Mesenchymal stem cell (in vitro differentiated cells and primary cell): ENCODE data around the gene OR2A12.
A peak's percentile ranks its signal among the peaks of the same experiment; 100 is the strongest.

Experiments used
- DNase-seq: peaks from one replicate; pipeline ENCODE4 v3.0.0-alpha.2; 2013
- H2AFZ ChIP-seq: one replicate; pipeline ENCODE4 v1.6.1; 2013; ENCODE audit warnings: low read depth, mild to moderate bottlenecking, control low read depth, inconsistent platforms, low read length, moderate library complexity
- H2AK5ac ChIP-seq: 2 replicates; pipeline ENCODE4 v1.6.1; 2013; ENCODE audit warnings: low read length, moderate library complexity, mild to moderate bottlenecking, inconsistent platforms; ENCODE audit not compliant: severe bottlenecking
- H2BK120ac ChIP-seq: one replicate; pipeline ENCODE4 v1.6.1; 2013; ENCODE audit warnings: low read depth, mild to moderate bottlenecking, inconsistent platforms, low read length, moderate library complexity
- H2BK12ac ChIP-seq, 2 experiments: one replicate each; pipeline ENCODE4 v1.6.1; 2013; ENCODE audit warnings: inconsistent platforms in 2 of 2, low read length in 2 of 2, mild to moderate bottlenecking in 2 of 2, moderate library complexity in 2 of 2, control low read depth in 1 of 2
- H2BK15ac ChIP-seq: one replicate; pipeline ENCODE4 v1.6.1; 2013; ENCODE audit warnings: mild to moderate bottlenecking, low read depth, inconsistent platforms; ENCODE audit not compliant: poor library complexity, severe bottlenecking
- H2BK5ac ChIP-seq: 2 replicates; pipeline ENCODE4 v1.6.1; 2013; ENCODE audit warnings: low read depth, mild to moderate bottlenecking, low read length, control low read depth, inconsistent platforms; ENCODE audit not compliant: poor library complexity, severe bottlenecking
- H3K14ac ChIP-seq, 2 experiments: one replicate each; pipeline ENCODE4 v1.6.1; 2013; ENCODE audit warnings: inconsistent platforms in 2 of 2, low read length in 2 of 2, control low read depth in 1 of 2, mild to moderate bottlenecking in 1 of 2, moderate library complexity in 1 of 2
- H3K18ac ChIP-seq, 2 experiments: one replicate each; pipeline ENCODE4 v1.6.1; 2013; ENCODE audit warnings: inconsistent platforms in 2 of 2, low read length in 2 of 2, control low read depth in 1 of 2, low read depth in 1 of 2, mild to moderate bottlenecking in 1 of 2
- H3K23ac ChIP-seq, 2 experiments: one replicate each; pipeline ENCODE4 v1.6.1; 2013; ENCODE audit warnings: inconsistent platforms in 2 of 2, low read length in 2 of 2, mild to moderate bottlenecking in 2 of 2, moderate library complexity in 2 of 2, control low read depth in 1 of 2
- H3K27ac ChIP-seq: 2 replicates; pipeline ENCODE4 v1.5.1; 2013; ENCODE audit warnings: mild to moderate bottlenecking, moderate library complexity, low read length, control low read depth, inconsistent platforms; ENCODE audit not compliant: poor library complexity, severe bottlenecking
- H3K27me3 ChIP-seq, 2 experiments: 2 replicates each; pipeline versions ENCODE4 v1.6.1 to v1.7.0; 2013; ENCODE audit warnings: low read length in 2 of 2, mild to moderate bottlenecking in 2 of 2, moderate library complexity in 2 of 2, control low read depth in 1 of 2, inconsistent platforms in 1 of 2; ENCODE audit not compliant: control insufficient read depth in 1 of 2, insufficient read depth in 1 of 2
- H3K36me3 ChIP-seq, 2 experiments: 2 replicates each; pipeline versions ENCODE4 v1.6.1 to v1.7.0; 2013; ENCODE audit warnings: low read length in 2 of 2, control low read depth in 1 of 2, inconsistent platforms in 1 of 2, low read depth in 1 of 2, mild to moderate bottlenecking in 1 of 2; ENCODE audit not compliant: insufficient read depth in 2 of 2, control insufficient read depth in 1 of 2
- H3K4ac ChIP-seq, 2 experiments: one replicate each; pipeline ENCODE4 v1.6.1; 2013; ENCODE audit warnings: inconsistent platforms in 2 of 2, low read length in 2 of 2, mild to moderate bottlenecking in 2 of 2, moderate library complexity in 2 of 2, control low read depth in 1 of 2, low read depth in 1 of 2
- H3K4me1 ChIP-seq: 2 replicates; pipeline ENCODE4 v1.6.1; 2013; ENCODE audit warnings: low read depth, low read length, control low read depth; ENCODE audit not compliant: control insufficient read depth, insufficient read depth
- H3K4me2 ChIP-seq: 2 replicates; pipeline ENCODE4 v1.6.1; 2013; ENCODE audit warnings: low read length, mild to moderate bottlenecking, inconsistent platforms; ENCODE audit not compliant: poor library complexity, severe bottlenecking
- H3K4me3 ChIP-seq, 2 experiments: 2 replicates each; pipeline versions ENCODE4 v1.5.1 to v1.7.0; 2013; ENCODE audit warnings: low read length in 2 of 2, mild to moderate bottlenecking in 2 of 2, control low read depth in 1 of 2, low read depth in 1 of 2; ENCODE audit not compliant: insufficient read depth in 1 of 2
- H3K79me1 ChIP-seq: replicated peaks from 2 replicates; pipeline ENCODE4 v1.6.1; 2013; ENCODE audit warnings: mild to moderate bottlenecking, control low read depth, low read length, inconsistent platforms; ENCODE audit not compliant: poor library complexity, severe bottlenecking
- H3K9ac ChIP-seq: 2 replicates; pipeline ENCODE4 v1.7.0; 2013; ENCODE audit warnings: mild to moderate bottlenecking, low read length, moderate library complexity
- H3K9me3 ChIP-seq: 2 replicates; pipeline ENCODE4 v1.7.0; 2013; ENCODE audit warnings: mild to moderate bottlenecking, low read length; ENCODE audit not compliant: control insufficient read depth
- H4K8ac ChIP-seq: one replicate; pipeline ENCODE4 v1.6.1; 2013; ENCODE audit warnings: inconsistent platforms, mild to moderate bottlenecking, low read length, moderate library complexity
- H4K91ac ChIP-seq: one replicate; pipeline ENCODE4 v1.6.1; 2013; ENCODE audit warnings: mild to moderate bottlenecking, low read length, inconsistent platforms
- WGBS: methylation state at CpG from one replicate; pipeline ENCODE4 v1.1.7; 2013; ENCODE audit warnings: mixed read lengths; 5-methylcytosine and 5-hydroxymethylcytosine counted together

The OR2A12 gene

GRCh38 chr7:144057954-144058353 lies 28.1 kb upstream of the OR2A12 start:
- Histone ChIP-seq H3K27ac (no peak overlapping the region), H3K79me1 (no peaks in the 10 kb centered on the region), H4K8ac (no peak overlapping the region), H3K14ac (no peak overlapping the region), H3K27me3 (no peaks in the 10 kb centered on the region), H3K9ac (no peak overlapping the region), H2AK5ac (no peak overlapping the region), H3K4me3 (no peak overlapping the region), H3K23ac (no peak overlapping the region), H2BK120ac (no peak overlapping the region), H2BK12ac (no peak overlapping the region), H3K4ac (no peak overlapping the region), H3K9me3 (peaks cover 4% of the 10 kb centered on the region), H3K18ac (no peak overlapping the region), H4K91ac (no peak overlapping the region), H2BK15ac (no peak overlapping the region), H3K4me1 (no peaks in the 10 kb centered on the region), H2AFZ (no peak overlapping the region), H3K4me2 (no peak overlapping the region), H2BK5ac (no peak overlapping the region), H3K36me3 (no peaks in the 10 kb centered on the region)
- 47% methylated on average over 1 of the region's 3 CpGs for WGBS
- peak; percentile 6 for DNase-seq

GRCh38 chr7:144063710-144064109 lies 22.4 kb upstream of the OR2A12 start:
- H3K36me3 ChIP-seq = no peaks in the 10 kb centered on the region
- no peak overlapping the region for H3K4me2 ChIP-seq
- H3K4me1 ChIP-seq = no peaks in the 10 kb centered on the region
- no peak overlapping the region for H2BK15ac ChIP-seq
- H2AK5ac ChIP-seq = no peak overlapping the region
- H2AFZ ChIP-seq = no peak overlapping the region
- no peak overlapping the region for H4K91ac ChIP-seq
- no peak overlapping the region for H2BK120ac ChIP-seq
- no peaks in the 10 kb centered on the region for H3K27me3 ChIP-seq
- H3K9me3 ChIP-seq = no peaks in the 10 kb centered on the region
- no peak overlapping the region for H4K8ac ChIP-seq
- no peak overlapping the region for H3K18ac ChIP-seq
- no peak overlapping the region for H3K4ac ChIP-seq
- WGBS = 86% methylated on average over 1 of the region's 3 CpGs
- H3K23ac ChIP-seq = no peak overlapping the region
- no peak overlapping the region for H2BK12ac ChIP-seq
- H3K27ac ChIP-seq = no peak overlapping the region
- H3K4me3 ChIP-seq = no peak overlapping the region
- no peak overlapping the region for H3K9ac ChIP-seq
- DNase-seq = no peak
- no peaks in the 10 kb centered on the region for H3K79me1 ChIP-seq
- no peak overlapping the region for H3K14ac ChIP-seq
- H2BK5ac ChIP-seq = no peak overlapping the region

- no peak within 1 kb of the TSS for H2BK5ac ChIP-seq
- H3K79me1 ChIP-seq = no peaks in the 10 kb centered on the region
- no peak within 1 kb of the TSS for H4K91ac ChIP-seq
- no peak within 1 kb of the TSS for H3K27ac ChIP-seq
- no peak within 1 kb of the TSS for H3K23ac ChIP-seq
- no peaks in the 10 kb centered on the region for H3K27me3 ChIP-seq
- no peak within 1 kb of the TSS for H2AFZ ChIP-seq
- H2AK5ac ChIP-seq = no peak within 1 kb of the TSS
- H3K4me3 ChIP-seq = no peak within 1 kb of the TSS
- no peaks in the 10 kb centered on the region for H3K36me3 ChIP-seq
- no peak within 1 kb of the TSS for H3K4ac ChIP-seq
- H3K14ac ChIP-seq = no peak within 1 kb of the TSS
- H3K9me3 ChIP-seq = no peaks in the 10 kb centered on the region
- no peak within 1 kb of the TSS for H3K4me2 ChIP-seq
- H2BK15ac ChIP-seq = no peak within 1 kb of the TSS
- WGBS = 60% methylated on average over 1 of the region's 1 CpG
- H3K9ac ChIP-seq = no peak within 1 kb of the TSS
- no peak within 1 kb of the TSS for H4K8ac ChIP-seq
- H3K4me1 ChIP-seq = no peaks in the 10 kb centered on the region
- H2BK120ac ChIP-seq = no peak within 1 kb of the TSS
- no peak within 1 kb of the TSS for H3K18ac ChIP-seq
- no peak within 1 kb of the TSS for H2BK12ac ChIP-seq
- no peak for DNase-seq
These were observed 16.6 kb upstream of the OR2A12 start, which contains the start of gene OR2A25 for GRCh38 chr7:144069511-144069910. Gene OR2A25 (plus strand): TSS chr7:144069811. CDS start chr7:144074220, 4,409 bp downstream.

GRCh38 chr7:144069953-144070352 lies 16.1 kb upstream of the OR2A12 start:
- no peak overlapping the region for H3K4me3 ChIP-seq
- no peaks in the 10 kb centered on the region for H3K36me3 ChIP-seq
- H3K4me1 ChIP-seq = no peaks in the 10 kb centered on the region
- no peak overlapping the region for H2BK15ac ChIP-seq
- WGBS = 80% methylated on average over 2 of the region's 2 CpGs
- H3K9me3 ChIP-seq = no peaks in the 10 kb centered on the region
- no peak overlapping the region for H2BK12ac ChIP-seq
- H3K14ac ChIP-seq = no peak overlapping the region
- H3K27me3 ChIP-seq = no peaks in the 10 kb centered on the region
- H3K18ac ChIP-seq = no peak overlapping the region
- no peak overlapping the region for H2BK5ac ChIP-seq
- no peak for DNase-seq
- H2AK5ac ChIP-seq = no peak overlapping the region
- no peak overlapping the region for H3K4me2 ChIP-seq
- H4K8ac ChIP-seq = no peak overlapping the region
- no peak overlapping the region for H3K4ac ChIP-seq
- H2AFZ ChIP-seq = no peak overlapping the region
- H3K27ac ChIP-seq = no peak overlapping the region
- no peak overlapping the region for H3K9ac ChIP-seq
- H4K91ac ChIP-seq = no peak overlapping the region
- no peak overlapping the region for H3K23ac ChIP-seq
- H3K79me1 ChIP-seq = no peaks in the 10 kb centered on the region
- H2BK120ac ChIP-seq = no peak overlapping the region
